Muscle layer of duodenum (tissue), 2 donors: ENCODE results near the gene CXorf38.

Experiments used
- H3K27ac ChIP-seq: one replicate; pipeline ENCODE4 v1.7.0; 2013; ENCODE audit warnings: mild to moderate bottlenecking, low read length
- H3K27me3 ChIP-seq: one replicate; pipeline ENCODE4 v1.7.0; 2013; ENCODE audit warnings: low read depth, mild to moderate bottlenecking, control low read depth, low read length
- H3K36me3 ChIP-seq, 2 donors: one replicate each; pipeline ENCODE4 v1.7.0; 2013; ENCODE audit warnings: low read length in 2 of 2, control low read depth in 1 of 2, mild to moderate bottlenecking in 1 of 2; ENCODE audit not compliant: insufficient read depth in 2 of 2, control insufficient read depth in 1 of 2
- H3K4me1 ChIP-seq, 2 donors: one replicate each; pipeline ENCODE4 v1.7.0; 2013; ENCODE audit warnings: low read length in 2 of 2, mild to moderate bottlenecking in 2 of 2, control low read depth in 1 of 2, moderate library complexity in 1 of 2; ENCODE audit not compliant: insufficient read depth in 2 of 2, control insufficient read depth in 1 of 2
- H3K4me3 ChIP-seq, 2 donors: one replicate each; pipeline ENCODE4 v1.7.0; 2013; ENCODE audit warnings: low read length in 2 of 2, low read depth in 1 of 2, mild to moderate bottlenecking in 1 of 2
- H3K9me3 ChIP-seq, 2 donors: one replicate each; pipeline ENCODE4 v1.7.0; 2013; ENCODE audit warnings: low read length in 2 of 2, control low read depth in 1 of 2, mild to moderate bottlenecking in 1 of 2; ENCODE audit not compliant: control insufficient read depth in 1 of 2
- donor health status: healthy.

CXorf38 gene

GRCh38 chrX:40661489-40661888 is 14.1 kb upstream of the CXorf38 start:
- Histone ChIP-seq H3K4me1 (no peaks in the 10 kb centered on the region), H3K36me3 (peaks cover 10 to 12% of the 10 kb centered on the region in 2 donors), H3K4me3 (no peak overlapping the region), H3K9me3 (no peaks in the 10 kb centered on the region), H3K27ac (no peak overlapping the region), H3K27me3 (no peaks in the 10 kb centered on the region)

DNA sequence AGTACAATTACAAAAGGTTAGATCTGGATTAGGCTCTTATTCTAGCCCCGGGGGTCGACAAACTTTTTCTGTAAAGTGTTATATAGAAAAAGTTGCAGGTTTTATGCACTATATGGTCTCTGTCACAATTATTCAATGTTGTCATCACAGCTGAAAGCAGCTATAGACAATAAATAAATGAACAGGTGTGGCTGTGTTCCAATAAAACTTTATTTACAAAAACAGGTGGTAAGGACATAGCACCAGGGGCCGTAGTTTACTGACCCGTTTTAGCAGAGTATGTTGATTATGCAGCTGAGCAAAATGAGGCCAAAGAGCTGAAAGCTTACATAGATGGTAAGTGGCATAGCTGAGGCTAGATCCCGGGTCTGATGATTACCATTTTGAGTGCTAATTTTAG is 13.0 kb upstream of the CXorf38 start:
- peaks cover 9 to 10% of the 10 kb centered on the region in 2 donors for H3K36me3 ChIP-seq
- H3K4me3 ChIP-seq, result no peak overlapping the region
- H3K4me1 ChIP-seq, result no peaks in the 10 kb centered on the region
- H3K27ac ChIP-seq, result no peak overlapping the region
- no peaks in the 10 kb centered on the region for H3K9me3 ChIP-seq
- no peaks in the 10 kb centered on the region for H3K27me3 ChIP-seq

DNA sequence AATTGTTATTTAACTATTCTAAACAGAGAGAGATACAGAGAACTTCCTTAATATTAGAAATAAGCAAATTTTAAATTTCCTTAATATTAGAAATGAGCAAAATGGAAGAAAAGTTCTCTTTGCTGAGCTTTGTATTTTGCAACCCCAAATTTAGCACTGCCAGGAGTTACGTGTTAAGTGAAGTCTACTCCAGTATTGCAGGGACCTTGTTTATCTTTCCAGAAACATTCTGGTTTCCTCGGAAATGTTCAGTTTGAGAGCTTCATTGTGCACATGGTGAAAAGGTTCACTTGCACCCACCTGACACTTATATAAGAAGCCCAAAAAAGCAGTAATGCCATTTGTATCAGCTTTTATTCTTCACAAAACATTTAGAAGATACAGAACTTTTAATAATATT is 6.2 kb upstream of the CXorf38 start:
- H3K27ac ChIP-seq, result no peak overlapping the region
- no peaks in the 10 kb centered on the region for H3K4me1 ChIP-seq
- H3K4me3 ChIP-seq, result no peak overlapping the region
- H3K36me3 ChIP-seq, result peaks cover 0 to 9% of the 10 kb centered on the region in 2 donors
- no peaks in the 10 kb centered on the region for H3K9me3 ChIP-seq
- no peaks in the 10 kb centered on the region for H3K27me3 ChIP-seq

GRCh38 chrX:40652664-40653063 is 5.3 kb upstream of the CXorf38 start:
- Histone ChIP-seq H3K4me1 (peaks cover 0 to 3% of the 10 kb centered on the region in 2 donors), H3K27me3 (no peaks in the 10 kb centered on the region), H3K36me3 (peaks cover 0 to 9% of the 10 kb centered on the region in 2 donors), H3K4me3 (no peak overlapping the region), H3K9me3 (no peaks in the 10 kb centered on the region), H3K27ac (no peak overlapping the region)

DNA sequence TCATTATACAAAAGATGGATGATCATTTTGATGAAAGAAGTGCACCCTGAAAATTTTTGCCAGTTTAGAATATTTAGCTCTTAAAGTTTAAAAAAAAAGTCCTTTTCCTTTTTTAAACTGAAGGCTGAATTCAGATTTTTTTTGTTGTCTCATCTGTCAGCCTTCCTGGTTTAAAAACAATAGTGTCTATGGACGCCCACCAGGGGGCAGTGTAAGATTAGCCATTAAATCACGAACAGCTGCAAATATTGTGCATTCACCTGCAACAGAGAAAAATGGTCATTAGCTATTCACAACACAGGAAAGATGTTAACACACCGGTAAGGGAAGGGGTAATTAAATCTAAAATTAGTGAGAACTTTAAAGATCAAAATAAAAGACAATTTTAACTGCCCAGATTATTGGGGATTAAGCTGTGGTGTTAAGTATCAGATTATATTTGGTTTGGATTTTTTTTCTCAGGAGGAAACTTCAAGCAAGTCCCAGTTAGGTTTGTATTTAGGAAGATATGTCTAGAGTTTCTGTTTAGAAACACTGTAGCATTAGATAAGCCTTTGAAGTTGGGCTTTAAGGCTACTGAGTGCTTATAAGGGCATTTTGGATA is 4.4 kb upstream of the CXorf38 start:
- Histone ChIP-seq H3K9me3 (no peaks in the 10 kb centered on the region), H3K27me3 (no peaks in the 10 kb centered on the region), H3K4me3 (no peak overlapping the region), H3K36me3 (peaks cover 0 to 9% of the 10 kb centered on the region in 2 donors), H3K4me1 (peaks cover 0 to 3% of the 10 kb centered on the region in 2 donors), H3K27ac (no peak overlapping the region)

DNA sequence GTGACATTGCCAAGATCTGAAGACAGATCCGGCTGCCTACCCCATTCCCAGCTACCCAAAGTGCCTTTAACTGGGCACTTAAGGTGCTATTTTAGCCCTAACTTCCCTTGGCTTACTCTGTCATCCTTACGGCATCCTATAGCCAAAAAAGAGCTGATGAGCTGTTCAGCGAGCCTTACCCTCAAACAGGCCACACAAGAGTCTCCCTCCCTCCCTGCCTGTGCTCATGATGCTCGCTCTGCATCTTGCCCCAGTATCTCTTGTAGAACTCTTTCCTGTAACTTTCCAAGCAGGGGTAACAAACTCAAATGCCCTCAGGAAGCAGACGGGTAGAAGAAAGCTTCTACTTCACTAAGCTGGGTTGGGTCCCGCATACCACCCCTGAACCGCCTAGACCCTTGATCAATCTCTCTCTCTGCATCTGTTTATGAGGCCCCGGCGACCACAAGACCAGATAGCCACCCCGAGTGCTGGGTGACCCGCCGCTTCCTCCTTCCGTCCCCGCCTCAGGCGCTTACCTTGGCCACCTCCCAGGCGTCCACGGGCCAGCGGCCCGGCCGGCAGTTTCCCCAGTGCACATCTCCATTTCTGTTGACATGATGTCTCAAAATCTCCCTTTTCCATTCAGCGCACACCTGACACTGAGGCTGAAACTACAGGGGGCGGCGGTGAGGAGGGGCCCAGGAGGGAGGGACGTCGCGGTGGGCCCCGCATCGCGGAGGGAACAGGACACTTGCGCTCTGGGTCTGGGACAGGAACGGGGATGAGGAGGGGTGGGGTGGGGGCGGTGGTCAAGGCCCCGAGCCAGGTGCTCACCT is 663 bp downstream of the CXorf38 start:
- H3K9me3 ChIP-seq, result no peaks in the 10 kb centered on the region
- peak overlapping the region; percentile 75 to 80 for H3K4me3 ChIP-seq
- no peaks in the 10 kb centered on the region for H3K27me3 ChIP-seq
- H3K36me3 ChIP-seq, result peaks cover 0 to 4% of the 10 kb centered on the region in 2 donors
- peaks cover 0 to 24% of the 10 kb centered on the region in 2 donors for H3K4me1 ChIP-seq
- H3K27ac ChIP-seq, result peak overlapping the region; percentile 93

GRCh38 chrX:40644821-40645358 is 2.5 kb downstream of the CXorf38 start:
- peak overlapping the region; percentile 55 to 63 for H3K4me3 ChIP-seq
- peaks cover 0 to 24% of the 10 kb centered on the region in 2 donors for H3K4me1 ChIP-seq

GRCh38 chrX:40644176-40644575 is 3.2 kb downstream of the CXorf38 start:
- peak overlapping the region; percentile 55 to 63 for H3K4me3 ChIP-seq
- no peaks in the 10 kb centered on the region for H3K27me3 ChIP-seq
- peaks cover 0 to 24% of the 10 kb centered on the region in 2 donors for H3K4me1 ChIP-seq
- peak overlapping the region; percentile 86 for H3K27ac ChIP-seq
- no peaks in the 10 kb centered on the region for H3K9me3 ChIP-seq
- H3K36me3 ChIP-seq, result no peaks in the 10 kb centered on the region

More at GRCh38 chrX:40644821-40645358, 2.5 kb downstream of the CXorf38 start:
- Histone ChIP-seq H3K9me3 (no peaks in the 10 kb centered on the region), H3K36me3 (no peaks in the 10 kb centered on the region), H3K27me3 (no peaks in the 10 kb centered on the region), H3K27ac (peak overlapping the region; percentile 86)

DNA sequence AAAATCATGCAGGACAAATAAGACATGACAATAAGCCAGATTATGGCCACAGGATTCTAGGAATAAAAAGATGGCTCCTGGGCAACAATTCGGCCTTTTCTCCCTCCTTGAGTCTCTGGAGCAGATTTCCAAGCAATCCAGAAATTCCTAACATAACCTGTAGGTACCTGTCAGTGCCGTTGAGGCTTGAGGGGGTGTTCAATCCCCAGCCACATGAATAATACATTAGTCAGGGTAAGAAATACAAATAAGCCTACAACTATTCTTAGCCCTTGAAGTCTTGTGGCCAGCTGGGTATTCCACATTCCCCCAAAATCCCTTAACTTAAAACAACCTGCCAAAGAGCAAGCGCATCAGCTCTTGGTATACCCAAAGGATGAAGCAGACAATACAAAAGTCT is 9.7 kb downstream of the CXorf38 start:
- Histone ChIP-seq H3K27ac (no peak overlapping the region), H3K9me3 (no peaks in the 10 kb centered on the region), H3K4me1 (peaks cover 0 to 6% of the 10 kb centered on the region in 2 donors), H3K27me3 (no peaks in the 10 kb centered on the region), H3K36me3 (peaks cover 46 to 51% of the 10 kb centered on the region in 2 donors), H3K4me3 (no peak overlapping the region)

DNA sequence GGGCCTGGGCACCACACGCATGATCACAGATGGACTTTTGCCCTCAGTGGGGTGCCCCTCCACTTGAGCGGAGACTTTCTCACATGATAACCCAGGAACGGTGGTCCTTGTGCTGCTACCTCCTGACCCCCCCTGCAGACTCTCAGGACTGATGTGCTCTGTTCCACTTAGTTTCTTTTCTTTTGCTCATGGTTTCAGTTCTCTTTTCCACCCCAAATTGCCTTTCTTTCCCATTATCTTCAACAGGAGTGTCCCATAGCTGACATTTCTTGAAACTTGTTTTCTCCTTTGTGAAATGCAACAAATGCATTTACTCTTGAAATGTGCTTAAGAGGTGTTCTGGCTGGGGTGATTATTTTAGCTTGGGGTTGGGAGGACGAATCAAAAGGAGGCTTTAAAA is 15.2 kb downstream of the CXorf38 start:
- Histone ChIP-seq H3K27me3 (no peaks in the 10 kb centered on the region), H3K36me3 (peaks cover 52% of the 10 kb centered on the region in 2 donors), H3K27ac (no peak overlapping the region), H3K4me3 (no peak overlapping the region), H3K9me3 (no peaks in the 10 kb centered on the region), H3K4me1 (no peaks in the 10 kb centered on the region)

DNA sequence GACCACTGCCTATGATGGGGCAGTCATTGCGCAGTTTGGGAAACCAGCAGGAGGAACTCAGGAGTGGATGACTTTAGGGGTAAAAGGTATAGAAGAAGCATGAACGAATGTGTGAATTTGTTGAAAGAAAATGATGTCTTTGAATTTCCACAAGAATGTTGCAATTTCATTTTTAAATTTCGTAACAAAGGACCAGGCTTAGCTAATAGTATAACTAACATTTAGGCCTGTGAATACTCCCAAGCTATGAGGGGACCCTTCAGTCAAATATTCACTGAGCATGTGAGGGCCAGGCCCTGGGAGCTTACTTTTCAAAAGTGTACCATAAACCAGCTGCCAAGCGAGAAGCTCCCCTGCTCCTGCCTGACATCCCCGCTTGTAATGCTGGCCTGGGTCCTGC is 18.9 kb downstream of the CXorf38 start:
- Histone ChIP-seq H3K9me3 (no peaks in the 10 kb centered on the region), H3K4me1 (no peaks in the 10 kb centered on the region), H3K27ac (no peak overlapping the region), H3K27me3 (no peaks in the 10 kb centered on the region), H3K4me3 (no peak overlapping the region), H3K36me3 (peaks cover 22 to 28% of the 10 kb centered on the region in 2 donors)
